ENCODE measurements around the gene TFB2M.
A peak's percentile ranks its signal among the peaks of the same experiment; 100 is the strongest.

The TFB2M gene

DNA sequence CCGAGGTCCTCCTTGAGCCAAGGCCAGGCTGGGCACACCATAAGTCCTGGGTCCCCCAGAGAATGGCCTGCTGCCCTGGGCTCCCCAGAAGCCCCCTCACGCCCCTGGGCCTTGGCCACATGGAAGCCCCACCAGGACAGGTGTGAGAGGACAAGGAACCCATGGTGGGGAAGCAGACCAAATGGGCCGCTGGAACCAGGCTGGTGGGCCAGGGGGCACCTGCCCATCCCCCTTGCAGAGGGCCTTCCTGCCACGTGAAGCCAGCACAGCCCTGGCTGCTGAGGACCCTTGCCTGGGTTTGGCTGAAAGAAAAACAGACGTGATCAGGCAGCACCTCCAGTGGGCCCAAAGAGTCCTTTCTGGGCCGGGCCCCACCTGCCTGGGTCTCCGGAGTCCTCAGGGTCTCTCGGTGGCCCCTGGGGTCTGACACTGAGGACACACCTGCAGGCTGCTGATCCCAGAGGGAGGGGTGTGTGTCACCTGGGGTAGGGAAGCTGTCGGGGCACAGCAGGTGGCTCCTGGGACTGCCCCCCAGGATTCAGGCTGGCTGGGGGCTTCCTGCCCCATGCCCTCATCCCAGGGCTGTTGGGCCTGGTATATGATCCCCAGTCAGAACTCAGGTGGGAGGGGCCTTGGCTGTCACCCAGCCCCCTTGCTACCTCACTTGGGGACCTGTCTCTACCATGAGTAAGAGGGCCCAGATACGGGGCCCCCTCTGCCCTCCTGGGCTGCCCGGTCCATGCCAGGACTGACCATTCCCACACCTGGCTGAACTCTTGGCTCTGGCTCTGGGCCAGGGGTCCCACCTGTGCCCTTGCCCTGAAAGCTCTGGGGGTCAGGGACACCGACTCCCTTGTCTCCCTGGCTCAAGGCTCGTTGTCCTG lies 55.7 kb downstream of the TFB2M start:
- Histone ChIP-seq H3K4me1 (ENCODE audit: control insufficient read depth, low read depth, low read length) (peaks cover 3% of the 10 kb centered on the region), H3K36me3 (ENCODE audit: control insufficient read depth, low read depth, low read length) (no peaks in the 10 kb centered on the region), H3K9ac (ENCODE audit: low read length) (no peak overlapping the region), H3K4me3 (ENCODE audit: low read length) (no peak overlapping the region), H3K27ac (ENCODE audit: low read length) (no peak overlapping the region), H3K27me3 (ENCODE audit: control insufficient read depth, insufficient read depth, low read length) (peaks cover 13% of the 10 kb centered on the region), H3K9me3 (ENCODE audit: control insufficient read depth, low read depth, low read length) (peaks cover 5% of the 10 kb centered on the region)

DNA sequence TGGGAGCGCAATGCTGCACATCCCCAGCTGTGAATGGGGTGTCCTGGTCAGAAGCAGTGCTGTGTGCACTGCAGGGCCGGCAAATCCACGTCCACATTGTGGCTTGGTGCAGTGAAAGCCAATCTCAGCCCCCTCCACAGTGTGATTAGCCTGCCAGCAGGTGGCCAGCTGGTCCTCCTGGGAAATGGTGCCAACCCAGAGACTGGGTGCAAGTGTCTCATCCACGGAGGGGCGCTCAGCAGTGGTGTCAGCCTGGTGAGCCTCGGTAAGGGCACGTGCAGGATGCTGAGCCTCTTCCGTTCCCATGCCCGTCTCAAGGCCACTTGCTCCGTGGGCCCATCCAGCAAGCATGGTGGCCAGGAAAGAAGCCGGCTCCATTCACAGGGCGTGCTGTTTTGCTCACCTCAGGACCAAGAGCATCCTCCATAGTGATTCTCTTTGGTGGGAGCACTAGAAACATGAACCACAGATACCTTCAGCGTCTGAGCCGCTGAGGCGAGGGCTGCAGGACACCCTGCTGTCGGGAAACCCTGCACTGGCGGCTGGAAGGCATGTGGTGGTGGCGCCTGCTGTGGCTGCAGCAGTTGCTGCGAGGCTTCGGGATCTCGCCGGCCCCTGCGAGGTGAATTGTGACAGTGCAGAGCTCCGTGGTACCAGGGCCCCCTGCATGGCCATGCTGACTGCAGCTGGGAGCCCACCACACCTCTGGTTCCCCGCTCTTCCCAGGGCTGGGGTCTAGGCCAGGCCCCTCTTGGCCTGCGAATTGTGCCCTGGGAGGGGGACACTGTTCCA lies 57.0 kb downstream of the TFB2M start:
- H3K9ac ChIP-seq (ENCODE audit: low read length) = no peak overlapping the region
- H3K27ac ChIP-seq (ENCODE audit: low read length) = no peak overlapping the region
- no peaks in the 10 kb centered on the region for H3K36me3 ChIP-seq (ENCODE audit: control insufficient read depth, low read depth, low read length)
- H3K4me3 ChIP-seq (ENCODE audit: low read length) = no peak overlapping the region
- peaks cover 13% of the 10 kb centered on the region for H3K27me3 ChIP-seq (ENCODE audit: control insufficient read depth, insufficient read depth, low read length)
- H3K4me1 ChIP-seq (ENCODE audit: control insufficient read depth, low read depth, low read length) = peaks cover 3% of the 10 kb centered on the region
- no peaks in the 10 kb centered on the region for H3K9me3 ChIP-seq (ENCODE audit: control insufficient read depth, low read depth, low read length)

- Histone ChIP-seq H3K9me3 (ENCODE audit: control insufficient read depth, low read depth, low read length) (no peaks in the 10 kb centered on the region), H3K36me3 (ENCODE audit: control insufficient read depth, low read depth, low read length) (no peaks in the 10 kb centered on the region), H3K9ac (ENCODE audit: low read length) (peak within 1 kb of the TSS; percentile 18), H3K4me1 (ENCODE audit: control insufficient read depth, low read depth, low read length) (peaks cover 3% of the 10 kb centered on the region), H3K4me3 (ENCODE audit: low read length) (peak within 1 kb of the TSS; percentile 81), H3K27ac (ENCODE audit: low read length) (no peak within 1 kb of the TSS), H3K27me3 (ENCODE audit: control insufficient read depth, insufficient read depth, low read length) (peaks cover 13% of the 10 kb centered on the region)
Measured at GRCh38 chr1:246506674-246507481, 59.2 kb downstream of the TFB2M start, which contains the start of gene SMYD3. Gene SMYD3 (minus strand): TSS chr1:246507279.

- no peak overlapping the region for H3K27ac ChIP-seq (ENCODE audit: low read length)
- no peaks in the 10 kb centered on the region for H3K9me3 ChIP-seq (ENCODE audit: control insufficient read depth, low read depth, low read length)
- peaks cover 3% of the 10 kb centered on the region for H3K4me1 ChIP-seq (ENCODE audit: control insufficient read depth, low read depth, low read length)
- H3K27me3 ChIP-seq (ENCODE audit: control insufficient read depth, insufficient read depth, low read length) = peaks cover 13% of the 10 kb centered on the region
- peak overlapping the region; percentile 81 for H3K4me3 ChIP-seq (ENCODE audit: low read length)
- peak overlapping the region; percentile 18 for H3K9ac ChIP-seq (ENCODE audit: low read length)
- H3K36me3 ChIP-seq (ENCODE audit: control insufficient read depth, low read depth, low read length) = no peaks in the 10 kb centered on the region
Measured at GRCh38 chr1:246506367-246506673, 59.7 kb downstream of the TFB2M start.

DNA sequence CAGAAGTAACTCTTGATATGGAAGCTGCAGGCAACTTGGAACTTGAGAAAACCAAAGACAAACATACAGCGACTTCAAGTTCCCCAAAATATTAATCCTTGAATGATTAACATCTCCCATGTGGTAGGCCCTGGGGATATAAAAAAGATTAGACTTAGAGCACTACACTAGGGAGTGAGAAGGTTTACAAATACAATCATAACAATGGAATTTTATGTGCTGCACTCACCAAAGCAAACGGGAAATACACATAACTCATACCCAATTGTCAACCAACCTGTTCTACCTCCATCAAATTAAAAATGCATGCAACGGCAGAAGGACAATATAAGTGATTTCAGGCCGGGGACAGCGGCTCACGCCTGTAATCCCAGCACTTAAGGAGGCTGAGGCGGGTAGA lies 62.7 kb downstream of the TFB2M start:
- Histone ChIP-seq H3K9me3 (ENCODE audit: control insufficient read depth, low read depth, low read length) (no peaks in the 10 kb centered on the region), H3K36me3 (ENCODE audit: control insufficient read depth, low read depth, low read length) (no peaks in the 10 kb centered on the region), H3K27me3 (ENCODE audit: control insufficient read depth, insufficient read depth, low read length) (peaks cover 13% of the 10 kb centered on the region), H3K9ac (ENCODE audit: low read length) (no peak overlapping the region), H3K27ac (ENCODE audit: low read length) (no peak overlapping the region), H3K4me3 (ENCODE audit: low read length) (no peak overlapping the region), H3K4me1 (ENCODE audit: control insufficient read depth, low read depth, low read length) (peaks cover 3% of the 10 kb centered on the region)

GRCh38 chr1:246497331-246497915 lies 68.6 kb downstream of the TFB2M start:
- H3K36me3 ChIP-seq (ENCODE audit: control insufficient read depth, low read depth, low read length) = no peaks in the 10 kb centered on the region
- H3K27me3 ChIP-seq (ENCODE audit: control insufficient read depth, insufficient read depth, low read length) = no peaks in the 10 kb centered on the region
- peaks cover 2% of the 10 kb centered on the region for H3K4me1 ChIP-seq (ENCODE audit: control insufficient read depth, low read depth, low read length)
- no peaks in the 10 kb centered on the region for H3K9me3 ChIP-seq (ENCODE audit: control insufficient read depth, low read depth, low read length)
- no peak overlapping the region for H3K4me3 ChIP-seq (ENCODE audit: low read length)
- H3K9ac ChIP-seq (ENCODE audit: low read length) = no peak overlapping the region
- H3K27ac ChIP-seq (ENCODE audit: low read length) = no peak overlapping the region

DNA sequence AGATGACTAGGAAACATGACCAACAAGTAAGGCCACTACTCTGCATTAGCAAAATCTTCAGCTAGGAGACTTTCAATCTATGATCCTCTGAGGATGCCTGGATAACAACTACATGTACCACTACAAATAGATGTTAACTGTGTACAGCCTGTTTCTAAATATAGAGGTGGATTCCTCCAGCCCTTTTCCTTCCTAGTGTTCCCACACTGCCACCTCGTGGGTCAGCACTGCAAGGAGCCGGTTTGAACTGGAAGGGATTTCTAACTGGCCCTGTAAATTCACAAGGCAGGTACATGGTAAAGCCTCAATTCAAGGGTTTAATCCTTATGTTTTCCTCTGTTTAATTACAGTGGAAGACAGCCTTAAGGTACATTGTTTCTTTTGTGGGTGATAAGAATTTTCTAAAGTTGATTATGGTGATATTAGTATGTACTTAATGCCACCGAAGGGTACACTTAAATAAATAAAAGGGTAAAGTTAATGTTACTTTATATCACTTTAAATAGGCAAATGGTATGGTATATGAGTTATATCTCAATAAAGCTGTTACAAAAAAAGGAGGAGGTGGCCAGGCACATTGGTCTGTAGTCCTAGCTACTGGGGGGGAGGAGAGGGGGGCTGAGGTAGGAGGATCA lies 73.3 kb downstream of the TFB2M start:
- no peak overlapping the region for H3K27ac ChIP-seq (ENCODE audit: low read length)
- H3K4me1 ChIP-seq (ENCODE audit: control insufficient read depth, low read depth, low read length) = peaks cover 5% of the 10 kb centered on the region
- no peaks in the 10 kb centered on the region for H3K27me3 ChIP-seq (ENCODE audit: control insufficient read depth, insufficient read depth, low read length)
- H3K9ac ChIP-seq (ENCODE audit: low read length) = no peak overlapping the region
- no peak overlapping the region for H3K4me3 ChIP-seq (ENCODE audit: low read length)
- H3K9me3 ChIP-seq (ENCODE audit: control insufficient read depth, low read depth, low read length) = no peaks in the 10 kb centered on the region
- H3K36me3 ChIP-seq (ENCODE audit: control insufficient read depth, low read depth, low read length) = no peaks in the 10 kb centered on the region

DNA sequence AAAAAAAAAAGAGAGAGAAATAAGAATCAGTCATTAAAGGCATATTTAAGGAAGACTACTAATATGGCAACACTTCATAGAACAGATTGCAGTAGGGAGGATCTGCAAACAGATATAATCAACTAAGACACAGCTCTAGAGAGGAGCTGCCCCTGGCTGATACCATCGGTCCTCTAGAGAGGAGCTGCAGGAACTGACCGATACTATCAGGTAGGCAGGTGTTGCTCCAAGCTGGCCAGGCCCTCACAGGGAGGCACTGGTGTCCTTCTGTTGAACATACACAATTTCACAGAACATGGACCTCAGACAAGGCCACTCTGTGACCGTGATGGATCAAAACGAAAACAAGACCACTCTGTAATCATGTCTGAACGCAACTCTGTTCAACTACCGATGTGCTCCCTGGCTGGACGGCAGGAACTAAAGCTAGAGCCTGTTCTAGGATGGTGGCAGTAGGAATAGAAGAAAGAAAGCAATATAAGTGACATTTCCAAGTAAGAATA lies 74.5 kb downstream of the TFB2M start:
- H3K27me3 ChIP-seq (ENCODE audit: control insufficient read depth, insufficient read depth, low read length) = no peaks in the 10 kb centered on the region
- H3K27ac ChIP-seq (ENCODE audit: low read length) = no peak overlapping the region
- H3K9me3 ChIP-seq (ENCODE audit: control insufficient read depth, low read depth, low read length) = no peaks in the 10 kb centered on the region
- H3K4me3 ChIP-seq (ENCODE audit: low read length) = no peak overlapping the region
- H3K4me1 ChIP-seq (ENCODE audit: control insufficient read depth, low read depth, low read length) = peaks cover 5% of the 10 kb centered on the region
- no peak overlapping the region for H3K9ac ChIP-seq (ENCODE audit: low read length)
- H3K36me3 ChIP-seq (ENCODE audit: control insufficient read depth, low read depth, low read length) = no peaks in the 10 kb centered on the region
